Bronchial epithelial cell (primary cell): ENCODE measurements around the gene AK6. TPM values are rescaled to one million over a fixed set of nuclear protein-coding genes. Genes with fewer than 3 reads are reported as not detected.

ENCODE experiments used
- DNase-seq: peaks from one replicate; pipeline ENCODE4 v3.0.0-alpha.2; 2010; ENCODE audit warnings: low read depth
- FAIRE-seq: peaks from 2 replicates; lab custom pipeline; 2011; peaks lifted over from hg19 to GRCh38; lab: Jason Lieb, UNC
- H3K27me3 ChIP-seq: 2 replicates; pipeline ENCODE4 v1.5.1; 2011; ENCODE audit warnings: low read length; ENCODE audit not compliant: control insufficient read depth, insufficient read depth
- H3K36me3 ChIP-seq: 2 replicates; pipeline ENCODE4 v1.5.1; 2011; ENCODE audit warnings: low read length; ENCODE audit not compliant: control insufficient read depth, insufficient read depth
- H3K4me3 ChIP-seq: 2 replicates; pipeline ENCODE4 v1.5.1; 2011; ENCODE audit warnings: mild to moderate bottlenecking, low read depth, low read length, control low read depth
- total RNA-seq: library from RNA; depleted of rRNA; stranded (reverse); fragments of >200 nt; gene quantifications from 2 replicates; pipeline ENCODE4 v1.2.1, GENCODE V29; 2014
- TF ChIP-seq, protein P1 (sequence below): IDR thresholded peaks from 2 replicates; pipeline ENCODE4 v1.5.1; 2011; ENCODE audit warnings: mild to moderate bottlenecking, moderate library complexity, low read length, control low read depth, inconsistent platforms; ENCODE audit not compliant: insufficient read depth, severe bottlenecking

AK6 gene
- 32.6 and 50.2 TPM in 2 replicates for total RNA-seq

GRCh38 chr5:69369340-69370121 lies at the start of gene AK6, which contains the start of the genes RAD17 and TAF9:
Gene AK6, minus strand, starts transcription at chr5:69369520. Its CDS starts 30 bp downstream, at chr5:69369490.
Gene RAD17, plus strand, starts transcription at chr5:69369818. Its CDS starts 2,391 bp downstream, at chr5:69372209.
Gene TAF9, minus strand, starts transcription at chr5:69369520. Its CDS starts 3,783 bp downstream, at chr5:69365737.
- FAIRE-seq (no peak), DNase-seq (peak; percentile 84)
- TF ChIP-seq, protein P1, sequence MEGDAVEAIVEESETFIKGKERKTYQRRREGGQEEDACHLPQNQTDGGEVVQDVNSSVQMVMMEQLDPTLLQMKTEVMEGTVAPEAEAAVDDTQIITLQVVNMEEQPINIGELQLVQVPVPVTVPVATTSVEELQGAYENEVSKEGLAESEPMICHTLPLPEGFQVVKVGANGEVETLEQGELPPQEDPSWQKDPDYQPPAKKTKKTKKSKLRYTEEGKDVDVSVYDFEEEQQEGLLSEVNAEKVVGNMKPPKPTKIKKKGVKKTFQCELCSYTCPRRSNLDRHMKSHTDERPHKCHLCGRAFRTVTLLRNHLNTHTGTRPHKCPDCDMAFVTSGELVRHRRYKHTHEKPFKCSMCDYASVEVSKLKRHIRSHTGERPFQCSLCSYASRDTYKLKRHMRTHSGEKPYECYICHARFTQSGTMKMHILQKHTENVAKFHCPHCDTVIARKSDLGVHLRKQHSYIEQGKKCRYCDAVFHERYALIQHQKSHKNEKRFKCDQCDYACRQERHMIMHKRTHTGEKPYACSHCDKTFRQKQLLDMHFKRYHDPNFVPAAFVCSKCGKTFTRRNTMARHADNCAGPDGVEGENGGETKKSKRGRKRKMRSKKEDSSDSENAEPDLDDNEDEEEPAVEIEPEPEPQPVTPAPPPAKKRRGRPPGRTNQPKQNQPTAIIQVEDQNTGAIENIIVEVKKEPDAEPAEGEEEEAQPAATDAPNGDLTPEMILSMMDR = no peak
- Histone ChIP-seq H3K4me3 (peak within 1 kb of the TSS; percentile 90), H3K27me3 (no peaks in the 10 kb centered on the region), H3K36me3 (peaks cover 4% of the 10 kb centered on the region)

GRCh38 chr5:69418554-69418953 lies 49.2 kb upstream of the AK6 start:
- Histone ChIP-seq H3K27me3 (no peaks in the 10 kb centered on the region), H3K4me3 (no peak overlapping the region), H3K36me3 (peaks cover 7% of the 10 kb centered on the region)
- TF ChIP-seq, protein P1 = no peak
- FAIRE-seq (no peak), DNase-seq (no peak)

DNA sequence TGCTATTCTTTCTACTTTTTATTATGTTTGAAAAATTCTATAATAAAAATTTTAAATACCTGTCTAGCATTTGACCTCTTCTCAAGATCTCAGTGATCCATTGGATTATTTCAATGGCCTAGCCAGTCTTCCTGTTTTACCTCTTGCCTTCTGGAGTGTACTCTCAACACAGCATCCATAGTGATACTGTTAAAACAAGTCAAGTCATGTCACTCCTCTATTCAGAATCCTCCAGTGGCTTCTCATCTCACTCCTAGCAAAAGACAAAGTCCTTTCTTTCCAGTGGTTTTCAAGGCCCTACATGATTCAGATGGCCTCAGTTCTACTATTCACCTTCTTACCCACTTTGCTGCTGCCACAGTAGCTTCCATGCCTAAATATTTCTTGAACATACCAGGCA lies 47.4 kb upstream of the AK6 start:
- DNase-seq (peak; percentile 72), FAIRE-seq (no peak)
- Histone ChIP-seq H3K4me3 (peak overlapping the region; percentile 69), H3K36me3 (peaks cover 7% of the 10 kb centered on the region), H3K27me3 (no peaks in the 10 kb centered on the region)
- TF ChIP-seq, protein P1 = no peak

- peak; percentile 3 for DNase-seq
- H3K27me3 ChIP-seq = no peaks in the 10 kb centered on the region
- TF ChIP-seq, protein P1 = no peak
- H3K36me3 ChIP-seq = peaks cover 7% of the 10 kb centered on the region
- no peak for FAIRE-seq
- H3K4me3 ChIP-seq = peak overlapping the region; percentile 69
Observed at GRCh38 chr5:69416180-69416579, 46.9 kb upstream of the AK6 start.

GRCh38 chr5:69415584-69415958 lies 46.3 kb upstream of the AK6 start:
- TF ChIP-seq, protein P1 = no peak
- peak; percentile 18 for DNase-seq
- no peak for FAIRE-seq
- Histone ChIP-seq H3K36me3 (peaks cover 7% of the 10 kb centered on the region), H3K27me3 (no peaks in the 10 kb centered on the region), H3K4me3 (peak overlapping the region; percentile 69)
